Measurements from ENCODE around the gene TIMM50.

TIMM50 gene

DNA sequence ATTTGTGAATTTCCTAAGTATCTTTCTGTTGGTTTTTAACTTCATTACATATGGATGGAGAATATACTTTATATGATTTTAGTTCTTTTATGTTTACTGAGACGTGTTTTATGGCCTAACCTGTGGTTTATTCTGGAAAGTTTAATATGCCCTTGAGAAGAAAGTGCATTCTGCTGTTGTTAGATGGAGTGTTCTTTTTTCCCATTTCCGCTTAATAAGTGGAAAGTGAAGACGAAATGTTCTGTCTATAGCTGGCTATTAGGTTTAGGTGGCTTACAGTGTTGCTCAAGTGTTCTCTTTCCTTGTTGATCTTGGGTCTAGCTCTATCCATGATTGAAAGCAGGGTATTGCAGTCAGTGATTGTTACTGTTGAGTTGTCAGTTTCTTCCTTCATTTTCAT lies 17.2 kb upstream of the TIMM50 start:
- Histone ChIP-seq H3K79me2 (ENCODE audit: insufficient read depth, low read length) (peaks cover 7% of the 10 kb centered on the region; the same call in 1 of the 2 replicates), H3K27ac (ENCODE audit: low read depth, low read length) (no peak overlapping the region)

DNA sequence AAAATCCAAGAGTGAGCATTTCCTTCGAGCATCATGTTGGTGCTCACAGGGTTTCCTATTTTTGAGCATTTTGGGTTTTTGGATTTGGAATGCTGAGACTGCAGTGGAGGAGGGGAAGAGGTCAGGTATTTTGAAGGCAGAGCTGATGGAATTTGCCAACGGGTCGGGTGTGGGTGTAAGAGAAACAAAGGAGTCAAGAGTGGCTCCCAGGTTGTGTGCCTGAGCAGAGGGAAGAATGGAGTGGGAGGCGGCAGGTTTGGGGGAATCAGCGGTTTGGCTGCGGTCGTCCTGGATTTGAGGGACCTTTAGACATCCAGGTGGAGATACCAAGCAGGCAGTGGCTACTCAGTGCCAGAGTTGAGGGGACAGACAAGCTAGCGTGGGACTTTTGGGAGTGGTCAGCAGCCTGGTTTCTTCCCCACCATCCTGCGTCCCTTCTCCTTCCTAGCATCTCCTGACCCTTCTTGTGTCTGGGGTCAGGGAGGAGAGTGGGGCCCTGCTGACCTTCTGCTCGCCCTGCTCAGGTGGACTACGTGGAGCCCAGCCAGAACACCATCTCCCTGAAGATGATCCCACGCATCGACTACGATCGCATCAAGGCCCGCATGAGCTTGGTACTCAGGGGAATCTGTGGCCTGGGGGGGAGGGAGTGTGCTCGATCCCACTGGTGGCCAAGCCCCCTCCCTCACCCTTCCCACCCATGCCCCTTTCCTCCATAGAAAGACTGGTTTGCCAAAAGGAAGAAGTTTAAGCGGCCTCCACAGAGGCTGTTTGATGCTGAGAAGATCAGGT lies 14.5 kb upstream of the TIMM50 start:
- no peak overlapping the region for H3K9ac ChIP-seq (ENCODE audit: low read length)
- no peaks in the 10 kb centered on the region for H3F3A ChIP-seq (ENCODE audit: insufficient read depth)
- TF ChIP-seq, protein P1, sequence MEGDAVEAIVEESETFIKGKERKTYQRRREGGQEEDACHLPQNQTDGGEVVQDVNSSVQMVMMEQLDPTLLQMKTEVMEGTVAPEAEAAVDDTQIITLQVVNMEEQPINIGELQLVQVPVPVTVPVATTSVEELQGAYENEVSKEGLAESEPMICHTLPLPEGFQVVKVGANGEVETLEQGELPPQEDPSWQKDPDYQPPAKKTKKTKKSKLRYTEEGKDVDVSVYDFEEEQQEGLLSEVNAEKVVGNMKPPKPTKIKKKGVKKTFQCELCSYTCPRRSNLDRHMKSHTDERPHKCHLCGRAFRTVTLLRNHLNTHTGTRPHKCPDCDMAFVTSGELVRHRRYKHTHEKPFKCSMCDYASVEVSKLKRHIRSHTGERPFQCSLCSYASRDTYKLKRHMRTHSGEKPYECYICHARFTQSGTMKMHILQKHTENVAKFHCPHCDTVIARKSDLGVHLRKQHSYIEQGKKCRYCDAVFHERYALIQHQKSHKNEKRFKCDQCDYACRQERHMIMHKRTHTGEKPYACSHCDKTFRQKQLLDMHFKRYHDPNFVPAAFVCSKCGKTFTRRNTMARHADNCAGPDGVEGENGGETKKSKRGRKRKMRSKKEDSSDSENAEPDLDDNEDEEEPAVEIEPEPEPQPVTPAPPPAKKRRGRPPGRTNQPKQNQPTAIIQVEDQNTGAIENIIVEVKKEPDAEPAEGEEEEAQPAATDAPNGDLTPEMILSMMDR (IDR thresholded peaks at IDR 0.05; ENCODE audit: insufficient read depth, low read length, poor library complexity, severe bottlenecking): no peak
- no peak for TF ChIP-seq EZH2phosphoT487 (conservative IDR thresholded peaks at IDR 0.05; ENCODE audit: low read length)

More for the DNA sequence above, 17.2 kb upstream of the TIMM50 start:
- Histone ChIP-seq H3K4me2 (ENCODE audit: low read depth, low read length, poor library complexity, severe bottlenecking) (no peak overlapping the region), H3K9me2 (replicated peaks; ENCODE audit: insufficient read depth, low read length) (no peaks in the 10 kb centered on the region), H4K20me1 (ENCODE audit: low read depth, low read length) (no peaks in the 10 kb centered on the region), H3F3A (ENCODE audit: insufficient read depth) (no peaks in the 10 kb centered on the region), H2AFZ (ENCODE audit: low read depth, low read length, severe bottlenecking) (no peak overlapping the region), H3K27me3 (ENCODE audit: low read length) (no peaks in the 10 kb centered on the region), H3K36me3 (ENCODE audit: low read length) (peaks cover 10% of the 10 kb centered on the region; the same call in 1 of the 2 replicates), H3K9ac (ENCODE audit: low read length) (no peak overlapping the region), H3K9me3 (ENCODE audit: insufficient read depth, low read length) (no peaks in the 10 kb centered on the region), H3K4me3 (ENCODE audit: insufficient read depth, low read length, poor library complexity, severe bottlenecking) (no peak overlapping the region)
- TF ChIP-seq, protein P1 (IDR thresholded peaks at IDR 0.05; ENCODE audit: insufficient read depth, low read length, poor library complexity, severe bottlenecking): no peak
- no peak for TF ChIP-seq EZH2phosphoT487 (conservative IDR thresholded peaks at IDR 0.05; ENCODE audit: low read length)

DNA sequence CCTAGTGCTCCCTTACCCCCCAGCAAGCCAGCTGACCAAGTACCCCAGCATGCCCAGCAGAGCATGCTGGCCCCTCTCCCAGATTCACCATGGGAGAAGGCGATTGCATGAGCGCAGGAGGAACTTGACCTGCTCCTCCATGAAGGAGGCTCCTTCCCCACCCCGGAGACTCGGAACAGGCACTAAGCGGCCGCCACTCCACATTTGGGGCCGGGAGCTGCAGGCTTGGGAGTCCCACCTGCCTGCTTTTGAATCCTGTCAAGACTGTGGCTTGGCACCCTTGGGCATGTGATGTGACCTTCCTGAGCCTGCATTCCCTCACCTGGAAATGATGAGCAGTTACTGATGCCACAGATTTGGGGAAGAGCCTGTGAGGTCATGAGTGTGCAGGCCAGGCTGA lies 12.7 kb upstream of the TIMM50 start:
- H3K4me2 ChIP-seq (ENCODE audit: low read depth, low read length, poor library complexity, severe bottlenecking): no peak overlapping the region
- no peaks in the 10 kb centered on the region for H4K20me1 ChIP-seq (ENCODE audit: low read depth, low read length)
- no peaks in the 10 kb centered on the region; the same call in 1 of the 2 replicates for H3K36me3 ChIP-seq (ENCODE audit: low read length)

More for the DNA sequence above, 14.5 kb upstream of the TIMM50 start:
- no peaks in the 10 kb centered on the region for H4K20me1 ChIP-seq (ENCODE audit: low read depth, low read length)
- peaks cover 7% of the 10 kb centered on the region; the same call in 1 of the 2 replicates for H3K79me2 ChIP-seq (ENCODE audit: insufficient read depth, low read length)
- H3K36me3 ChIP-seq (ENCODE audit: low read length): no peaks in the 10 kb centered on the region; the same call in 1 of the 2 replicates
- H3K4me2 ChIP-seq (ENCODE audit: low read depth, low read length, poor library complexity, severe bottlenecking): no peak overlapping the region
- H3K27ac ChIP-seq (ENCODE audit: low read depth, low read length): no peak overlapping the region
- H3K9me3 ChIP-seq (ENCODE audit: insufficient read depth, low read length): no peaks in the 10 kb centered on the region
- no peaks in the 10 kb centered on the region for H3K27me3 ChIP-seq (ENCODE audit: low read length)
- no peaks in the 10 kb centered on the region for H3K9me2 ChIP-seq (replicated peaks; ENCODE audit: insufficient read depth, low read length)
- no peak overlapping the region for H3K4me3 ChIP-seq (ENCODE audit: insufficient read depth, low read length, poor library complexity, severe bottlenecking)
- H2AFZ ChIP-seq (ENCODE audit: low read depth, low read length, severe bottlenecking): no peak overlapping the region

More for the DNA sequence above, 12.7 kb upstream of the TIMM50 start:
- H3K27ac ChIP-seq (ENCODE audit: low read depth, low read length): no peak overlapping the region
- no peaks in the 10 kb centered on the region for H3K27me3 ChIP-seq (ENCODE audit: low read length)
- H3K4me3 ChIP-seq (ENCODE audit: insufficient read depth, low read length, poor library complexity, severe bottlenecking): no peak overlapping the region
- no peaks in the 10 kb centered on the region for H3K9me3 ChIP-seq (ENCODE audit: insufficient read depth, low read length)
- H2AFZ ChIP-seq (ENCODE audit: low read depth, low read length, severe bottlenecking): no peak overlapping the region
- H3K79me2 ChIP-seq (ENCODE audit: insufficient read depth, low read length): peaks cover 7% of the 10 kb centered on the region; the same call in 1 of the 2 replicates
- H3F3A ChIP-seq (ENCODE audit: insufficient read depth): no peaks in the 10 kb centered on the region
- H3K9me2 ChIP-seq (replicated peaks; ENCODE audit: insufficient read depth, low read length): no peaks in the 10 kb centered on the region
- no peak overlapping the region for H3K9ac ChIP-seq (ENCODE audit: low read length)
- TF ChIP-seq EZH2phosphoT487 (conservative IDR thresholded peaks at IDR 0.05; ENCODE audit: low read length): no peak
- TF ChIP-seq, protein P1 (IDR thresholded peaks at IDR 0.05; ENCODE audit: insufficient read depth, low read length, poor library complexity, severe bottlenecking): no peak

Data from SU-DHL-6 (cell line).